Measurements from ENCODE around the gene LHX6.

LHX6 gene

GRCh38 chr9:122190597-122191381 is 38.0 kb downstream of the LHX6 start:
- DNase-seq, result no peak

- DNase-seq, result no peak
These were observed 40.4 kb downstream of the LHX6 start for GRCh38 chr9:122188369-122188768.

- no peak for DNase-seq
These were observed 41.8 kb downstream of the LHX6 start for GRCh38 chr9:122186777-122187470.

- no peak for DNase-seq
These were observed 42.5 kb downstream of the LHX6 start for GRCh38 chr9:122186301-122186700.

- no peak for DNase-seq
These were observed 44.2 kb downstream of the LHX6 start for GRCh38 chr9:122184551-122184950.

DNA sequence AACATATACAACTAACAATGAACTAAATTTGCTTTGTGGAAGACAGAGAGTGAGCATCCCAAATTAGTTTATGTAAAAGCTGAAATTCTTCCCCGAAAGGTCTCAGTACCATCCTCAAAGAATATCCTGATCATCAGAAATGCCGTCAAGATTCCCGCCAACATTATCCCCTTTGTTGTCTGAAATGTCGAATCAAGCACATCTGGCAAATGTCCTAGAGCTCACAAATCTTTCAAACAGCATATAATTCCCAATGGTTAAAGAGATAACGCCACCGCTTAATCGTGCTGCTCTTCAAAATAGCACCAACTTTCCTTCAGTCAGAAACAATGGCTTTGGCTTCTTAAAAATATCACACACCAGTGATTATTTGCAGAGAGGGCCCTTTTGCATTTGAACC is 45.3 kb downstream of the LHX6 start:
- no peak for DNase-seq

DNA sequence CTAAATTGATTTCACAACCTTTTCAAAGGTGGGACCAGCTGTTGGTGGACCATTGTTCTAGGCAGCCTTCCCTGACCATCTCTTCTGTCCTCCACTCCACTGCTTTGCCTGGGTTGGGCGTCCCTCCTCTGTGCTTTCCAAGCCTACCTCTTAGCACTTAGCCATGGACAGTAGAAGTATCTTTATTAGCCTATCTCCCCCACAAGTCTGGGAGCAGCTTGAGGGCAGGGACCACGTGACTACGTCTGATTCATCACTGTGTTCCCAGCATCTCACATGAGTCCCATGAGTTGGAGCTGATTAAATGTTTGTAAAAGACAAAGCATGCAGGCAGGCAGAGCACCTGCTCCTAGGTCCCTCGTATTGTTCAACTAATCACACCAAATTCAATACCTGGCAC is 48.1 kb downstream of the LHX6 start:
- no peak for DNase-seq

GRCh38 chr9:122179690-122180074 is 49.1 kb downstream of the LHX6 start:
- DNase-seq, result no peak

GRCh38 chr9:122179054-122179689 is 49.6 kb downstream of the LHX6 start:
- no peak for DNase-seq

DNA sequence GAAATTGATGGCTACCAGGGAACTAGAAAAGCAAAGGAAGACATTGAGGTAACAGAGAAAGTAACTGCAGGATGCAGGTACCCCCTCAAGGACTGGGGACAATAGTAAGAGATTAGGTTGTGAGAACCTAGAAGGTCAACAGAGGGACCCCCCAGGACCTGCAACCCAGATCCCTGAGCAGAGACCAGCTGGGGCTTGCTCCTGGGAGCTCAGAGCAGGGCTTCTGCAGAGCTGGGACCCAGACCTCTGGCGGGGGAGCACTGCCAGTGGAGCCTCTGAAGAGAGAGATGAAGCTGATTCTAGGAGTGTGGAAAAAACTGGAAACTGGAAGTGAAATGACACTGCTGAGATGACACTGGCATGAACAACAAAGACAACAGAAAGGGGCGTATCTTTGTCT is 51.8 kb downstream of the LHX6 start:
- no peak for DNase-seq

DNA sequence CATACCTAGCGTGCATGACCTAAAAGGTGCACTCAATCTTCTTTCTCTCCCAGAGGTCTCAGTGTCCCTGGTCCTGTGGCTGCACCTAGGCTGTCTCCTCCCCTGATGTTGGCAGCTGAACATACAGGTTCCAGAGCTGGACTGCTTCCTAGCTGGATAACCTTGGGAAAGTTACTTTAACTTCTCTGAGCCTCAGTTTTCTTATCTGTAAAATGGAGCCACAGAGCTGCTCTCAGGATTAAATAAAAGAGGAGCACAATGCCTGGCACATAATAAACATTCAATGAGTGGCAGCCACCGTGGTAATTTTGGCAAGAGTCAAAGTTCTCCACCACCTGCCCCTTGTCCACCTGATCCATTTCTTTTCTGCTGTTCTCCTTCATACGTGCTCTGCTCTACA is 55.1 kb downstream of the LHX6 start:
- DNase-seq, result no peak

DNA sequence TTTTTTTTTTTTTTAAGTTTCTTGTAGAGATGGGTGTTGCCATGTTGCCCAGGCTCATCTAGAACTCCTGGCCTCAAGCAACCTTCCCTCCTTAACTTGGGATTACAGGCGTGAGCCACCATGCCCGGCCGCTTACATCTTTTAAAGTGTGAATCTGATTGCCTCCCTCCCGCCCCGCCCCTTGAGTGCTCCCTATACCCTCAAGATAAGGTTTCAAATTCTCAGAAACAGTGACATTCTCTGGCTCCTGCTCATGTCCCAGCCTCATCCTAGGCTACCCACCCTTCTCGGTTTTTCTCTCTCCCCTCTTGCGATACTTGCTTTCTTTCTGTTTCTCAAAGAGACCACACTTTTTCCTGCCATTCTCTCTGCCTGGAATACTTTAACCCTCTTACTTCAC is 56.6 kb downstream of the LHX6 start:
- DNase-seq, result no peak

DNA sequence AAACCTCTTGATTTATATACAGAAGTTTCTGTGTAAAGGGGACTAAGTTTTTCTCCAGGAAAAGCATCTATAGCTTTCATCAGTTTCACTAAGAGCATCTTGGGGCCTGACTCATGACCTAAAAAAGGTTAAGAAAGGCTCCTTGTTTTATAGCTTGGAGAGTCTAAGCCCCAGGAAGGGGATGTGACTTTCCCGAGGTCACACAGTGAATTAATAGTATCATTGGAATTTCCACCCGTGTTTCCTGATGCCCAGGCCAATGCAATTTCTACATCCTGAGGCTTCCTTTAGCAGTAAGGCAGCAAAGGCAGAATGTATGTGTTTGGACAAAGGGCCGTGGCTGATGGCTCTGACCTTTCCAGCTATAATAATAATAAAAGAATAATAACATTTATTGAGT is 60.4 kb downstream of the LHX6 start:
- DNase-seq, result no peak

GRCh38 chr9:122164286-122164685 is 64.5 kb downstream of the LHX6 start:
- DNase-seq, result no peak

DNA sequence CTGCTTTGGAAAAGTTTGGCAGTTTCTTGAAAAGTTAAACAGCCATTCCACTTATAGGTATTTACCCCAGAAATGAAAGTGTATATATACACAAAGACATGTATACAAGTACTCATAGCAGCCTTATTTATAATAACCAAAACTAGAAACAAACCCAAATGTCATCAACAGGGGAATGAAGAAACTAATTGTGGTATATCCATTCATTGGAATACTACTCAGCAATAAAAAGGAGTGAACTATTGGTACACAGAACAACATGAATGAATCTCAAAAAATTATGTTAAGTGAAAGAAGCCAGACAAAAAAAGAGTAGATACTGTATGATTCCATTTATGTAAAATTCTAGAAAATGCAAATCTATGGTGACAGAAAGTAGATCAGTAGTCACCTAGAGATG is 66.3 kb downstream of the LHX6 start:
- no peak for DNase-seq

DNA sequence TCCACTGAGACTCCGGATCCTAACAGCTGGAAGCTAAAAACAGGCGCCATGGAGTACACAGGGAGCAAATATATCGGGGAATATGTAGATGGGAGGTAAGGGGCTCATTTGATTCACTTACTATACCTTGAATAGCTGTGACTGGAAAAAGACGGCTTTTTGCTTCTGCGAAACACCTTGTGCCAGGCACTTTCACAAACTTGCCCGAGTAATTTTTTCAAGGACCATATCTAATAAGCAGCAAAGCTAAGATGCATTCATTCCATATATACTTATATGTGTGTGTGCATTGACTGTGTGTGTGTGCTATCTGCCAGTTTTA is 68.9 kb downstream of the LHX6 start:
- no peak for DNase-seq

DNA sequence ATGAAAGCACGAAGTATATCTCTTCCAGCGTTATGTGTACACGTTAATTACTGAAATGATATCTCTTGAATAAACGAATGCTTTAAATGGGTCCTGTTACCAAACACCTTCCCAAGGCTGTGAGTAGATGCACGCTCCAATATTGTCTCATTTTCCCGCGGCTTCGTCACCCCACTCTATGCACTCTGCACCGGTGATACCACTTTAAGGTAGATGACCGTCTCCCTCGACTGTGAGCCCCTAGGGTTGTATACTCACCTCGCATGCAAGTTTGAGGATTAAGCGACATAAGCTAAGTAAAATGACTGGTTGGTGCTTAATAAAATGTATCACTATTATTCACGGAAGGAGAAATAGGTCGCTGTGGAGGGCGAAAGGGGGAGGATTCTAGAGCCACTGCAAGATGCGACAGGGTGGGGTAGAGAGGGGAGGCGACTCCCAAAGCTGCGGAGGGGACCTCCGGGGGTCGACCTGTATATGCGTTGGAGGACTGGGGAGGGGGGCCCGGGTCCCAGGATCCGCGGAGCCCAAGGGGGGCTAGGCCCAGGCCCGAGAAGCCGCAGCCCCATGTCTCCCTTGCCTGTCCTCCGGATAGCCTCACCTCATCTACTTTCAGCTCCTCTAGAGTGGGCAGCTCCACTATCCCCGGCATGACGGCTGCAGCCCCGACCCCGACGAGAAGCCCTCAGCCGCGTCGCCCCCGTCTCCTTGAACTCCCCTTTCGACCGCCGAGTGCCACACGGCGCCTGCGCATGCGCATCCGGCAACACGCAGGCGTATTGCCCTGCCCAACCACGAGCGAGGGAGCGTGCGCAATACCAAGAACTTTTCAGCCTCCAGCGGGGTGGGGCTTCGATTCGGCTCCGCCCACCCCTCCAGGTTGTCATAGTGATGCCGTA is 69.5 kb downstream of the LHX6 start, which contains the start of the genes MORN5 and NDUFA8:
TSS of gene MORN5 (plus strand) at position 883 of the 899 bp plus-strand sequence. CDS start 65 bp downstream, outside the sequence.
TSS of gene NDUFA8 (minus strand) at position 754 of the 899 bp plus-strand sequence. CDS start at position 652, 102 bp downstream.
- peak; percentile 98 for DNase-seq

- peak; percentile 11 for DNase-seq
These were observed 70.6 kb downstream of the LHX6 start for GRCh38 chr9:122158202-122158601.

DNA sequence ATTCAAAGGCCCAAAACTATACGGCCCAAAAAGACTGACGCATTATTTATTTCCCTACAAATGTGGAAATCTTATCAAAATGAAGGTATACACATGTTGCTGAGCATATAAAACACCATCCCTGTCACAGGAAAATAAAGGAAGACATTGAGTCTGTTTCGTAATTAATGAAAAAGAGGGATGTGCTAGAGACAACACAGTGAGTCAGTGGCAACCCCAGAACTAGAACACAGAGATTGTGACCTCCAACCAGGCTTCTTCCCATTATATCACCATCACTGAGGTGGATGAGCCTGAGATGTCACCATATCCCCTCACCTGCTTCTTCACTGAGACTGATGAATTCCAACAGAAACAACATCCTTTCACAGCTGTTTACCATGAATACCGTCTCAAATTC is 73.0 kb downstream of the LHX6 start:
- no peak for DNase-seq
